ENCODE measurements around the gene APP.
"Not testable (repeated sequence)": the region's sequence is repeated elsewhere in the genome, so short reads cannot be mapped to it uniquely, and the experiment has no call there.

APP gene

GRCh38 chr21:26096494-26097371 lies 73.8 kb downstream of the APP start:
- no peak for DNase-seq

- no peak for DNase-seq
These were observed 75.4 kb downstream of the APP start for GRCh38 chr21:26095131-26095530.

- DNase-seq = no peak
These were observed 77.4 kb downstream of the APP start for GRCh38 chr21:26093122-26093521.

- DNase-seq = no peak
These were observed 79.0 kb downstream of the APP start for GRCh38 chr21:26091480-26092018.

GRCh38 chr21:26089730-26090129 lies 80.8 kb downstream of the APP start:
- DNase-seq = no peak

GRCh38 chr21:26087223-26087918 lies 83.2 kb downstream of the APP start:
- DNase-seq = no peak

GRCh38 chr21:26085882-26086281 lies 84.7 kb downstream of the APP start:
- DNase-seq = no peak

- no peak for DNase-seq
These were observed 85.4 kb downstream of the APP start for GRCh38 chr21:26085127-26085526.

- no peak for DNase-seq
These were observed 88.0 kb downstream of the APP start for GRCh38 chr21:26082549-26082948.

GRCh38 chr21:26081175-26081760 lies 89.3 kb downstream of the APP start:
- not testable (repeated sequence) for DNase-seq

- DNase-seq = no peak
These were observed 90.4 kb downstream of the APP start for GRCh38 chr21:26080211-26080610.

GRCh38 chr21:26079366-26079765 lies 91.2 kb downstream of the APP start:
- DNase-seq = no peak

- no peak for DNase-seq
These were observed 93.0 kb downstream of the APP start for GRCh38 chr21:26077521-26077920.

- no peak for DNase-seq
These were observed 97.6 kb downstream of the APP start for GRCh38 chr21:26072666-26073615.

GRCh38 chr21:26070822-26071425 lies 99.6 kb downstream of the APP start:
- peak; percentile 32 for DNase-seq

- no peak for DNase-seq
These were observed 100.4 kb downstream of the APP start for GRCh38 chr21:26070121-26070520.

GRCh38 chr21:26068776-26069175 lies 101.8 kb downstream of the APP start:
- no peak for DNase-seq

- no peak for DNase-seq
These were observed 102.6 kb downstream of the APP start for GRCh38 chr21:26067836-26068594.

- DNase-seq = no peak
These were observed 106.1 kb downstream of the APP start for GRCh38 chr21:26064506-26064905.

GRCh38 chr21:26061437-26061836 lies 109.1 kb downstream of the APP start:
- DNase-seq = no peak
